A172 (cell line): ENCODE results near the gene AGK. TPM values are rescaled to one million over a fixed set of nuclear protein-coding genes. Genes with fewer than 3 reads are reported as not detected.
A peak's percentile ranks its signal among the peaks of the same experiment; 100 is the strongest.
"Not testable (repeated sequence)": the region's sequence is repeated elsewhere in the genome, so short reads cannot be mapped to it uniquely, and the experiment has no call there.

Source experiments
- DNase-seq: peaks from one replicate; pipeline ENCODE4 v3.0.0-alpha.2; 2015; ENCODE audit warnings: low spot score
- total RNA-seq: library from RNA; depleted of rRNA; stranded (reverse); fragments of >200 nt; shearing (Covaris generic); gene quantifications from 2 replicates; pipeline ENCODE4 v1.2.3, GENCODE V29; 2014

Gene AGK
- total RNA-seq, 1 experiment from 2014 or later: 29.2 TPM

DNA sequence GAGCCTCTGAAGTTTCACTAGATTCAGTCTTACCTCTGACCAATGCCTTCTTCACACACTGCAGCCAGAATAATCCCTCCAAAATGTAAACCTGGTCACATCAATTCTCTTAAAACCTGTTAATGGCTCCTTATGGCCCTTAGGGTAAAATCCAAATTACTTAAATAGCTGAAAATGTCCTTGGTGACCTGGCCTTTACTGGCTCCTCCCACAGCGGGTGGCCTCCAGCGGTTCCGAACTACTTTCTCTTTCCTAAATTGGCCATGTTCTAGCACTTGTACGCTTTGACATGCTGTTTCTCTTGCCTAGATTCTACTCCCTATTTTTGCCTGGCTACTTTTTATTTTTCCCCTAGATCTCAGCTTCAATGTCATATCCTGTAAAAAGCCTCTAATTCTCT is 36.1 kb downstream of the AGK start:
- DNase-seq: no peak

- DNase-seq: no peak
Measured at GRCh38 chr7:141588912-141589311, 37.7 kb downstream of the AGK start.

DNA sequence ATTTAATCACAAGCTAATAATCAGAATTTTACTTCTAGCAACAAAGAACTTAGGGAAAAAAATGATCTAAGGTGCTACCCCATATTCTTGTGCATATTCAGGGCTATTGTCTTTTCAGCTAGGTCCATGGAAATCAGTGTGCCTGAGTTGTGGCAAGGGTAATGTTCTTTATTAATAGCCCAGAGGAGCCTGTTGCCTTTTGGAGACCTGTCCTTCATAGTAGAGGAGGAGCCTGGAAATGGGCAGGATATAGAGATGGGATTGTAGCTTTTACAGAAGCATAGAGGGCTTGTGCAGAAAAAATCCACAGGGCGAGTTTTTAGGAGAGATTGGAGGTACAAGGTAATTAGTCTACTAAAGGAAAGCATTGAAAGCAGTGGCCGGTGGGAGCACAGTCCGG is 38.9 kb downstream of the AGK start:
- DNase-seq: no peak

DNA sequence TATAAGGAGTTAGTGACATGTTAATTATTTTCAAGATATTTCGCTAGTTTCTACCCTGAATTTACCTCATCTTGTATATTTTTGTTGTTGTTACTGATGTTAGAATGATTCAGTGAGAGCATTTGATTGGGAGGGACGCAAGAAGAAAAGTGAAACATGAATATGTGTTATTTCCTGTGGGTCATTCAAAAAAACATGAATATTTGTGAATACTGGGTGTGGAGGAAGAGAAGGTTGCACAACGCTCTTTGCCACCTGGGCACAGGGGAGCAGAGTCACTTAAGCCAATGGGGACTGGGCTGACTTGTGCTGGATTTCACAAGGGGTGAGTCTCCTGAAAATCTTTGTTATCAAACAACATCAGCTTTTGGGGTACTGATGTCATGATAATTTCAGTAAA is 39.5 kb downstream of the AGK start:
- no peak for DNase-seq

- DNase-seq: peak; percentile 8
Measured at GRCh38 chr7:141593134-141593533, 41.9 kb downstream of the AGK start.

DNA sequence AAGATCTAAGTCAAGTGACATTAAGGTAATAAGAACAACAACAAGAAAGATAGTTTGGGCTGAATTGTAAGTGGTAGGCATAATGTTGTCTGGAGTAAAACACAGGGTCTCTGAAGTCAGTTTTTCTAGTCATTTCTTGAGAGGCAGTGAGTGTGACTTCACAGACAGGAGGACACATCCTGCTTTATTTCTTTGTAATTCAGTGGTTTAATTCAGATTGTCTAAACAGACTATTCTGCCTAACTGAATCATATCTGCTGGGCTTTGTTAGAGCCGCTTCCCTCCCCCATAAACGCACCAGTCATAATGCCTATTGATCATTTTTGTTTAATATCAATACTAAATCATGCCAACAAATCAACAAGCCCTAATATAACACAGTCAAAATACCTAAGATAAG is 46.8 kb downstream of the AGK start:
- no peak for DNase-seq

- DNase-seq: no peak
Measured at GRCh38 chr7:141598408-141598807, 47.2 kb downstream of the AGK start.

GRCh38 chr7:141600168-141601006 is 49.2 kb downstream of the AGK start:
- DNase-seq: no peak

GRCh38 chr7:141609576-141609975 is 58.4 kb downstream of the AGK start:
- DNase-seq: no peak

DNA sequence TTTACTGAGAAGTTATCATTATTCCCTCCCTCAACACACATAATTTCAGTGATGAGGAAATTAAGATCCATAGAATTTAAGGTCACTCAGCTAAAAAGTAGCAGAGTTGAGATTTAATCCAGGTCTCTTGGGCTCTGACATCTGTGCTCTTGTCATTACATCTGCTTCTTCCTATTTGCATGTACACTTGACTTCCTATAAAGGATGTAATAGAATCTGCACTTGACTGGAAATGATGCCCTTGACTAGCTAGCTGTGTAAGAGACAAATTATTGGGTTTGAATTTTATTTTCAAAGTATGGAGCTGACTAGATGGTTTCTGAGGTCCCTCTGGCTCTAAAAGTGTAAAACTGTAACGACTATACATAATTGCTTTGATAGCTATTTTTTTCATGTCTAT is 59.5 kb downstream of the AGK start:
- DNase-seq: no peak

DNA sequence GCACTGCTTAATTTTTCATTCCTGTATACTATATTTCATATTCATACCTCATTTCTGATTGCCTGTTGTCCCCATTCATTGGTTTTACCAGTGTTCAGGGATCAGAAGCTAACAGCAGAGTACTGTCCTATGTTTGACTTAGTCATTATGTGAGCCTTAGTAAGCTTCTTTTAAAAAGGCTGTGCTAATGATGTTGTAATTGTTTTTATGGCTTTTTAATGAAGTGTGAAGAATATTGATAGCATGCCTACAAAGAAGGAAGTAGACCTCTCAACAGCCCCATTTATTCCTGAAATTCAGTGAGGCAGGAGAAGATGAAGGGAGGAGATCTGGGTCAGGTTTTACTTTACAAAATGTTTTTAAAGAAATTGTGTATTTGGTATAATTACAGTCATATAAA is 61.7 kb downstream of the AGK start:
- DNase-seq: no peak

DNA sequence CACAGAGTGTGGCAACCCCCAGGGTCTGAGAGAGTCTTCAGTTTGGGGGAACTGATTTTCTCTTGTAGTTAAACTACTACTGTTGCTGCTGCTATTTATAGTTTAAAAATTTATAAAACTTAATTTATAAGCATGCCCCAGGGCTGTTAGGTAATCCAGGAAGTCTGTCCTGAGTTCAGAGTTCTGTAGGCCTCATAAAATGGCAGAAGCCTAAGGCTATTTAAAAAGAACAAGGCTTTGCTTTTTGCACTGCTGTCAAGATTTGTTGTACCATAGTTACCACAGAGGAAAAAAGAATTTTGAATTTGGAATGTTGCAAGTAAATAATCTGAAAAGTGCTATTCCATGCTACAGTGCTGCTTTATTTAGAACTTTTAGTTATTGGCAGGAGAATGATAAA is 66.1 kb downstream of the AGK start:
- DNase-seq: no peak

DNA sequence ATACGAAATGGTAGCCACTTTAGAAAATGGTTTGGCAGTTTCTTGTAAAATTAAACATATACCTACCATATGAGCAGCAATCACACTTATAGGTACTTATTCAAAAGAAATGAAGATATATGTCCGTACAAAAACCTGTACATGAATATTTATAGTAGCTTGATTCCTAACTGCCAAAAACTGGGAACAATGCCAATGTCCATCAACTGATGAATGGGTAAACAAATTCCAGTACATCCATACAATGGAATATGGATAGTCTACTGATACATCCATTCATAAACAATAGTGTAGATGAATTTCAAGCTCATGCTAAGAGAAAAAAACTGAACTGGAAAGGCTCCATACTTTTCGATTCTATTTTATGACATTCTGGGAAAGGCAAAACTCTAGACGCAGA is 68.5 kb downstream of the AGK start:
- no peak for DNase-seq

GRCh38 chr7:141624763-141625162 is 73.6 kb downstream of the AGK start:
- no peak for DNase-seq

DNA sequence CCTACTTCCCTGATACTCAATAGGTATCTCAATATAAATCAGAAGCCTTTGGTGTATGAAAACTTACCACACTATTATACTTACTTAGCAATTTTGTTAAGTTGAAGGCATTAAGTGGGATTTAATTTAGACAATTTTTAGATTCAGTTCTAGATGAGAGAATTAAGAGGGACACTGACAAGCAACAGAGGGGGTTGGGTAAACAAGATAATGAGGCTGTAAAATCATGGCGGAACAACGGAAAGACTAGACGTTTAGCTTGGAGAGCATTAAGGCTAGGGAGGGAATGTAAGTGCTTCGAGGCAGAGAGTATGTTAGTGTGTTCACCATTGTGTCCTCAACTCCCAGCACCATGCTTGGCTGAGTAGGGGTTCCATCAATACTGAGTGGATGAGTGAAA is 79.4 kb downstream of the AGK start:
- no peak for DNase-seq

DNA sequence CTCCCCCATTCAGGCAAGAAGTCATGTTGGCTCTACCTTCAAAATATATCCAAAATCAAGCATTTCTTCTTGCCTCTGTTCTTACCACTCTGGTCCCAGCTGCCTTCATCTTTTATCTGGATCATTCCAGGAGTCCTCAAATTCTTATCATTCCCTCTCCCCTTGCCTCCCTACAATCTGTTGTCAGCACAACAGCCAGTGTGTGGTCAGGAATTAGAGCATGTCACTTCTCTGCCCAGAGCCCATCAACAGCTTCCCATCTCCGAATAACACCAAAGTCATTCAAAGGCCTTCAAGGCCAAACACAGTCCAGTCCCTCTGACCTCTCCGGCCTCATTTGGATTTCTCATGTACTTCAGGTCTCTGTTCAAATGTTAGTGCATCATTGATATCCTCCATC is 80.3 kb downstream of the AGK start:
- DNase-seq: no peak

DNA sequence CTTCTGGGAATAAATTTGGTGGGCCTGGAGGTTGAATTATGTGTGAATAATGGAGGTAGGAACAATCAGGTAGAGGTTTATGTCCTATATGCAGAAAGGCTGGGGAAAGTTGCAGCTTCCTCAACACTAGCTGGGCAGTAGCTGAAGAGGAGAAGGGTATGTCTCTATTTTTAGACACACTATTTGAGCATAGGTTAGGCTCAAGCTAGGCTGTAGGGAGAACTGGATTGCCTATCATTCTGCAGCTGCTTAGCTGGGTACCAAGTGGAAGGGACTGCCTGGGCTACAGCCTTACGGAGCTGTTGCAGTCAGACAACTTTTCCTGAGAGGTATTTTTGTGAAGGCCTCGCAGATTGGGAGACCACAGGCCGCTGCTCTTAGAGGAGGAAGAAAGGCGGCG is 82.9 kb downstream of the AGK start:
- no peak for DNase-seq

GRCh38 chr7:141636053-141636452 is 84.8 kb downstream of the AGK start:
- no peak for DNase-seq

DNA sequence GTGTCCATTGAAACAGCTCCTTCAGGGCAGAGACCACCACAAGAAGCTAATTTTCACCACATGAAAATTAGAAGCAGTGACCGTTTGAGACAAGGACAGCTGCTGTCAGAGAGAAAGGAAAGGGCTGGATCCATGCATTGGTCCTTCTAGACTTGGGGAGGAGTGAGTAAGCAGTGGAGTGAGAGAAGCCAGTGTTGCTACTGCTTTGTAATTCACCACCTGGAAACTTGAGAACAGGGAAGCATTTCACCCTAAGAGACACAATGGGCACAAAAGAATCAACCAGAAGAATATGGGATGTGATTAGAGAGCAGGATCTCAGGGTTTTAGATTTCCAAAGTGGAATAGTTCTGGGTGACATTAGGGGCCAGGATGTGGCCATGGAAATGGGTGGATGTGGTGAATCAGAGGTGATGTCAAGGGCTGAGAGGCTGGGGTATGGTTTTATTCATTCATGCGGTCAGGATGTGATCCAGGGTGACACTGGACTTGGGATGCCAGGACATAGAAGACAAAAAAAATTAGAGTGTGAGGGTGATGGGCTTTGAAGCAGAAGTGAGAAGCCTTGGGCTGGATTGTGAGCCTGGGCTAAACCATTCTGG is 89.1 kb downstream of the AGK start:
- no peak for DNase-seq

GRCh38 chr7:141641876-141642275 is 90.7 kb downstream of the AGK start:
- no peak for DNase-seq

DNA sequence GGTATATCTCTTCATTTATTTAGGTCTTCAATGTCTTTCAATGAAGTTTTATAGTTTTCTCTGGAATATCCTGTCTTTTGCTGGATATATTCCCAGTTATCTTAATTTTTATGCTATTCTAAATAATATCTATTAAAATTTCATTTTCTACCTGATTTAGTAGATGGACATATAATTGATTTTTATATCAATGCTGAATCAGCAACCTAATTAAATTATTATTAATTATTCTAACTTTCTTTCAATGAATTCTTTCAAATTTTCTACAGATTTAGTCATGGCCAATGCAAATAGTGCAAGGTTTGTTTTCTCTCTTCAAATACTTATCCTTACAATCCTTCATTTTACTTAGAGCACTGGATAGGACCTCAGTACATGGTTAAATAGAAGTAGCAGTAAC is 94.0 kb downstream of the AGK start:
- no peak for DNase-seq

- no peak for DNase-seq
Measured at GRCh38 chr7:141646826-141647480, 95.7 kb downstream of the AGK start.

DNA sequence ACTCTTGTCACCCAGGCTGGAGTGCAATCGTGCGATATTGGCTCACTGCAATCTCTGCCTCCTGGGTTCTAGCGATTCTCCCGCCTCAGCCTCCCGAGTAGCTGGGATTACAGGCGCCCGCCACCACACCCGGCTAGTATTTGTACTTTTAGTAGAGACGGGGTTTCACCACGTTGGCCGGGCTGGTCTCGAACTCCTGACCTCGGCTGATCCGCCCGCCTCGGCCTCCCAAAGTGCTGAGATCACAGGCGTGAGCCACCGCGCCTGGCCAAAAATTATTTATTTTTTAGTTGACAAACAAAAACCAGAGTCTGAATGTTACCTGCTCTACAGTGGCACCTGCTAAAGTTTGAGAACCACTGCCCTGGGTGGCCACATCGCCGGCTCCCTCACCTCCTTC is 96.5 kb downstream of the AGK start:
- DNase-seq: not testable (repeated sequence)
